ENCODE results near the gene KISS1. TPM values are rescaled to one million over a fixed set of nuclear protein-coding genes. Genes with fewer than 3 reads are reported as not detected.

KISS1 gene
- total RNA-seq, 1 donor, result under 0.01 TPM

DNA sequence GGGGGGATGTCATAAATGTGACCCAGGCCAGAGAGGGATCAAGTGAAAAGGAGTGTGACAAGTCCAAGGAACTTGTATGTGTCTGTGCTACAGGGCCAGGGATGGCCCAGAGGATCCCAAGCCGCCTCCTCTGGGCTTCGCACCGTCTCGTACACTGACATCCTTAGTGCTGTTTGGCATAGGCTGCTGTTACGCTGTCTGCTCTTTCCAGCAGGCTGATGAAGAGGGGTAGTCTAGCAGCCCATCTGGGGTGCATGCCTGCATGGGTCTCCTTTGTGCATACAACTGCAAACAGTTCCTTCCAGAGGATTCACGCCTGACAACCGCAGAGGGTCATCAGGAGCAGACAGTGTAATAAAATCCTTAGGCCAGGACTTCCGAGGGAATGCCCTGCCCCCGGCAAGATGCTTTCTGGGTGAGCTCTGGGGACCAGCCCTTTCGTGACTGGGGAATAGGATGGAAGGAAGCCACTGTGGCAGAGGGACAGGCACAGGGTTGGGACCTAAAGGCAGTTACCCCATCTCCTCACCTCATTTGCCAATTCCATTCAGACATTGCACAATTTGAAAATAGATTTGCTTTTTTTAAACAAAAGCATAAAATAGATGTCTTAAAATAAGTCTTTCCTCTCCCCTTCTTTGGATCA, 23.8 kb upstream of the KISS1 start:
- DNase-seq (ENCODE audit: low read depth in 2 of 3, low spot score in 2 of 3), result no peak

DNA sequence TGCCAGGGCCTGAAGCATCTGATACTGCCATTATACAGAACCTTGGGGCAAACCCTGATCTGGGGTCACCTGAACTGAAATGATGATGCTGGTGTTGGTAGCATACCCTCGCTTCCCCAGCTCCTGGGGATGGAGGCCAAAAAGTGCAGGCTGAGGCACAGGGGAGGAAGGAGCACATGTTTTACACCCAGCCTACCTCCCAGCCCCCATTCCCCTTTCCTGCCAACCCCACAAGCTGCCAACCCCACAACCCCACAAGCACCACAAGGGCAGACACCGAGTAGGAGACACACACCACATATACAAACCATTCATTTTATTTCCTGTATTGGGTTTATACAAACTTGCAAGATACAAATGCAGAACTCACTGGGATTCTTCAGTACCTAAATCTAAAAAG, 22.3 kb upstream of the KISS1 start:
- DNase-seq (ENCODE audit: low read depth in 2 of 3, low spot score in 2 of 3), result no peak

DNA sequence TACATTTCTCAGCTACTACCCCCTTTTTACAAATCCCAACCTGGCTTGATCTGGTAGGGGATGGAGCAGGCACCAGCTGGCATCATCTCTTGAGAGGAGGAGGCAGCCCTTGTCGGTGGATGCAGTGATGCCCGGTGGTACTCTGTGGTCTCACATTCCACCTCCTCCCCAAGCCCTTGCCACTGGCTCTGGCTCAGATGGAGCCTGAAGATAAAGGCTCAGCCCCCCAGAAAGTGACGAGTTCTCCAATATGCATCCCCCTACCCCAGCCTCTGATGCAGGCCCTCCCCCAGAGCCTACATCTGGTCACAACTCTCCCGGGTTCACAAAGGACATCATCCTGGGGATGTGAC, 21.3 kb upstream of the KISS1 start:
- DNase-seq (ENCODE audit: low read depth in 2 of 3, low spot score in 2 of 3), result no peak

DNA sequence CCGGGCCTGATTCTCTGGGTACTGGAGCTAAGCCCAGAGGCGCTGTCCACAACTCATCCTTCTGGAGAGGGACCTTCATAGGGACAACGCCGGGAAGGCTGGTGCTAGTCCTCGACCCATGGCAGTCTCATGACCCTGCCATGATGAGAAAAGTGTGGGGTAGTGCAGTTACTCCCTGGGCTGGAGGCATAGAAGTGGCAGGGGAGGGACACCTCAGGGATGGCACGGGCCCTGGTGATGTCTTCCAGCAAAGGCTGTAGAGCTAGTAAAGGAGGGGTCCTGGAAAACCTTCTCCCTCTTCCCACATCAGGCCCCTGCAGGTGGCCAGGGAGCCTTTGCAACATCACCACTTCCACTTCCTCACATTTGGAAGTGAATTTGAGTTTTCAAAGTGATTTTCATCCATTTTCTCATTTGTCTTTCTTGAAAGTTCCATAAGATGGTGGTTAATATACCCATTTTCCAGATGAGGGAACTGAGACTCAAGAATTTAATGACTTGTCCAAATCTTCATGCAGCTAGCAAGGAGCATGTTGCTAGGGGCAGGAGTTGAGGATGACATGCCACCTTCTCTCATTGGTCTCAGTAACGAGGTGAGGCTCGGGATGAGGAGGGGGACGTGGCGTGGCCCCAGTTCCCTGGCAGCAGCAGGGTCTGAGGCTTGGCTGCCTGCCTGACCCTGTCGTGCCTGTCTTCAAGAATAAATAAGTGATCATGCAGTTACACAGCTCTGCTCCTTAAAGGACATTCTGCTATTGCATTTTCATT, 20.8 kb upstream of the KISS1 start:
- no peak for DNase-seq (ENCODE audit: low read depth in 2 of 3, low spot score in 2 of 3)

DNA sequence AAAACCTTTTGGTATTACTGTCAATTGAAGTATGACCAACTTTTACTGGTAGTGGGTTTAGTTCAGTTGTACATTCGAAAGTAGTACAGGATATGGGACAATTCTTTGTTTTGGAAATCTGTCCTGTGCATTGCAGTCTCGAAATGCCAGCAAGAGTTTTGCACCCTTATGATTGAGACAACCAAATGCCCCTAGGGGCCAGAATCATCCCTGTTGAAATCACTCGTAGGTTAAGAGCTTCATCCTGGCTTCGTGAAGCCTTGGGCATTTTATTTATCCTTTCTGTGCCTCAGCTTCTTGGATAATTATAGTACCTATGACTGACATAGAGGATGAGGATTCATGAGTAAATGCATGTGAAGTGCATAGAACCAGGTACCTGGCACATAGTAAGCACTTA, 19.9 kb upstream of the KISS1 start:
- DNase-seq (ENCODE audit: low read depth in 2 of 3, low spot score in 2 of 3), result no peak

DNA sequence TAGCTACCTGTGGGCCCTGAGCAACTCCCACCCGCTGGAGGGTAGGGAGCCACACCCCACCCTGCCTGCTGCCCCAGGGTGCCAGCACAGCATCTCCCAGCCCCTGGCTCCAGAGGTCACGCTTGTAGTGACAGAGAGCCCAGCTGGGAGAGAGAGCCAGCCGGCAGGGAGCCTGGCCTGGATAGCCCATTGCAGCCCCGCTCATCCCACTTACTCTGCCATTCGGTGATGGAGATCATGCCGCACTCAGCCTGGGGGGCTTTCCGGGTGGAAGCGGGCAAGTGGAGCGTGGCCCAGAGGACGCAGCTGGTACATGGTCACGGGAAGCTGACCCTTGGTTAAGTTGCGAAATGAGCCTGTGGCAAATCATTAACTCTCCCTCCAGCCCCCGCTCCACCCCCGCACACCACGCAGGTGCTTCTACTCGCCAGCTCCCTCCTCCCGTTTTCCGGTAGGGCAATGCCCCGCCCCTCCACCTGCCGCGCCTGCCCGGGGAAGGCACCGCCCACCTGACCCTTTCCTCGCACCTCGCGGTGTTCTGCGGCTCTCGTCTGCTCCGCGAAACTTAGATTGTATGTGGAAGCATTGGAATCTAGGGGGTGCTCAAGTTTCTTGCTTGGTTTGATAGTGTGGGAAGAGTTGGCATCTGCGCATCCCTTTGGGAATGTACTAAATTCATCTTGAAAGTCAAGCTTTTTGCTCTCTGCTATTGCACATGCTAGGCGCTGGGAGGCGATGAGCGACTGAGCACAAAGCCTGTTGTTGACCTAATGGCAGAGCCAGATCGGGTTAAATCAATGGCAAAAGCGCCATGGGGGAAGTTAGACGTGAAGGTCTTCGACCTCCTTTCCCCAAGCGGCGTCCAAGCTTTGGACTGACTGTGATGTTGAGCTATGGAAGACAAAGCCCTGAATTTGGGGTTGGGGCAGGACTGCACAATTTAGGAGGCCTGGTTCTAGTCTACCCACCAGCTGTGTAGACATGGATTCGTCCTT, 17.7 kb upstream of the KISS1 start, which contains the start of gene GOLT1A:
Gene GOLT1A (minus strand): TSS at position 321 of the 995 bp plus-strand sequence. CDS start 82 bp downstream, at position 239.
- peak; percentile 21 to 68 (median 47) for DNase-seq (ENCODE audit: low read depth in 2 of 3, low spot score in 2 of 3)

DNA sequence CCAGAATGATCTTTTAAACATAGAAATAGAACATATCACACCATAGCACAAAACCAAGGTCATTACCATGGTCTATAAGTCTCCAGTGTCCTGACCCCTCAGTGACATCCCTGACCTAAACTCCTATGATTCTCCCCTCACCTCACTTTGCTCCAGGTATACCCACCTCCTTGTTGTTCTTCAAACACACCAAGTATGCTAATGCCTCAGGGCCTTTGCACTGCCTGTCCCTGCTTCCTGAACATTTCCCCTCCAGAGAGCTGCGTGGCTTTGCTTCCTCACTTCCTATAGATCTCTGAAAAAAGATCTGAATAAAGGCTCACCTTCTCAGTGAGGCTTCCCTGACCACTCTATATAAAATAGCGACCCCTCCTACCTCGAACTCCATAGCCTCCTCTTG, 16.4 kb upstream of the KISS1 start:
- no peak for DNase-seq (ENCODE audit: low read depth in 2 of 3, low spot score in 2 of 3)

DNA sequence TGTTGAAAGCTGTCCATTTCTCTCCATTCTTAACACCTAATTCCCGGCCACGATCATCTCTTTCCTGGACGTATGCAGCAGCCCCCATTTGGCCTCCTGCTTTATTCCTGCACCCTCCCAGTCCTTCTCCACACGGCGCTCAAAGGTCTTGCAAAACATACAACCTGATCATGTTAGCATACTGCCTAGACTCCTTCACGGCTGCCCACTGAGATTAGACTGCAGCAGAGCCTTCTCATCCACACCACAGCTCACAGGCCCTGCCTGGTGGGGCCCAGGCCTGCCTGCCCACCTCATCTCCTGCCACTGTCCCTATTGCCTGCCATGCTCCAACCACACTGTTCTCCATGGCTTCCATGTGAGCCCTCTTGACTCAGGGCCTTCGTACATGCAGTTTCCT, 14.8 kb upstream of the KISS1 start:
- DNase-seq (ENCODE audit: low read depth in 2 of 3, low spot score in 2 of 3), result no peak

DNA sequence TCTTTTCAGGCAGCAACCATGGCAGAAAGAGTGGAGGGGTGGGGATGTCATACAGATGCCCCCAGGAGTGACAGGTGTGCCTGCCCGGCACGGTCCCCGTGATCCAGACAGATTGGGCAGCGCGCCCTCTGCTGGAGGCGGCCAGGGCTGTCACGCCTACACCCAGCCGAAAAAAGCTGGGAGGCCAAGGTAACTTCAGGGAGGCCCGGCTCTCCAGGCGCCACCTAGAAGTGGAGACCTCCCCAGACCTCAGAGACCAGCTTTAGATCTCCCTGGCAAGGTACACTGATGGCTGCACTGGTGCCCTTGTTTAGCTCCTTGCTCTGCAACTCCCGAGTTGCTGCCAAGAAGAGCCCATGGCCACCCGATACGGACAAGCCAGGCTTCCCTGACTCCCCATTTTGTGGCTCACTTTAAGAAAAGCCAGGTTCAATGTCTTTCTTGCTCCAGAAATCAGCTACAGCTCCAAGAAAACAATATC, 10.9 kb upstream of the KISS1 start:
- peak; percentile 34 to 64 (median 54) for DNase-seq (ENCODE audit: low read depth in 2 of 3, low spot score in 2 of 3)

DNA sequence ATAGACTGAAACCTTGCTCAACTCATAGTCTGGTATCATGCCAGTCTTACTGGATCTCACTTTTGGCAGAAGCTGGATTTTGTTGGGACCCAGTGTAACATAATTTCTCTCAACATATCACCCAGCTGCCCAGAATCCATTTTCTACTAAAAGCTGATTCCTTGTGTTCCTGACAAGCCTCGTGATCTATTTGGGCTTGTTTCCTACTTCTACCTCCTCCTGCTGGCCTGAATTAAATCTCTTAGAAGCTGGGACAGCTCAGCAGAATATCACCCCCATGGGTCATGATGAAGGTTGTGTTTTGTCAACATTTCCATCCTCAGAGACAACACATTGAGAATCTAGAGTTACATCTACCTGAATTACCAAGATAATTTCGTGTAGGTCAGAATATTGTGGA, 9.8 kb upstream of the KISS1 start:
- no peak for DNase-seq (ENCODE audit: low read depth in 2 of 3, low spot score in 2 of 3)

DNA sequence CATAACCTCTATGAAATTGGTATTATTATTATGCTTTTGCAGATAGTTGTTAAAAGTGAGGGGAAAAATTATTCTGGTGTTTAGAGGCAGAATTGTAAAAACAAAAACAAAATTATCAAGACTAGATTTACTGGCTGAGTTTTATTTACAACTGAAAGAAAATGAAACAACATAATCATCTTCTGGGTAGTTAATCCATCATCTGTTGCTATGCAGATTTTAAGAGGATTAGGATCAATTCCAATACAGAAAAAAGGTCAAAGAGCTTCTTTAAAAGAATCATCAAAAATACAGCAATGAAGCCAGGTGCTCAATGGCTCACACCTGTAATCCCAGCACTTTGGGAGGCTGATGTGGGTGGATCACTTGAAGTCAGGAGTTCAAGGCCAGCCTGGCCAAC, 9.2 kb upstream of the KISS1 start:
- DNase-seq (ENCODE audit: low read depth in 2 of 3, low spot score in 2 of 3), result no peak

DNA sequence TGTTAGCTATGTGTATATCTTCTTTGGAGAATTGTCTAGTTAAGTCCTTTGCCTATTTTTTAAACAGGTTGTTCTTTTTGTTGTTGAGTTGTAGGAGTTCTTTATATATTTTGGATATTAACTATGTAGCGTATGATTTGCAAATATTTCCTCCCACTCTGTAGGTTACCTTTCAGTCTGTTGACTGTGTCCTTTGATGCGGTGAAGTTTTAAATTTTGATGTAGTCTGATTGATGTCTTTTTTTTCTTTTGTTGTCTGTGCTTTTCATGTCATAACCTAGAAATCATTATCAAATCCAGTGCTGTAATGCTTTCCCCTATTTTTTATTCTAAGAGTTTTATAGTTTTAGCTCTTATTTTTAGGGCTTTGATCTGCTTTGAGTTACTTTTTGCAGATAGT, 8.7 kb upstream of the KISS1 start:
- no peak for DNase-seq (ENCODE audit: low read depth in 2 of 3, low spot score in 2 of 3)

DNA sequence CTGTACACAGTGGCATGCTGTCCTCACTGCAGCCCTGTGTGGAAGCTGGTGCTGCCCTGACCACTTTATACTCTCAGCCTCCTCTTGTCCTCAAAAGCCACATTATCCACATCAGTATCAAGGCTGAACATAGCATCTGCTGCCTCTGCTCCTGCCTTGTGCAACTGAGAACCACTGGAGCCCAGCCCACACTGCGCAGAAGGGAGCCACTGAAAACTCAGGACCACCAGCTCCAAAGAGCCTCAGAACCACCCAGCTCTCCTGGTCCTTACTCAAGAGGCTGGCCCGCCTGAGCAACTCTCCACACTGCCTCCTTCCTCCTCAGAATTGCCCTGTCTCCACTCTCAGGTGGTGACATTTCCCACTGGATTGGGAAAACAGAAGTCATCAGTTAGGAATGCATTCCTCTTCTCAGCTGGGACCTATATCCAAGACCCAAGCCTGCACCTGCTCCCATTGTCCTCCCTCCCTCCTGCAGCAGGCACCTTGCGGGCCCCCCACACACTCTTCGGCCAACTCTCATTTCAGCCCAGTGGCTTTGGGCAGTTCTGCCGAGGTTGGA, 7.0 kb upstream of the KISS1 start:
- no peak for DNase-seq (ENCODE audit: low read depth in 2 of 3, low spot score in 2 of 3)

DNA sequence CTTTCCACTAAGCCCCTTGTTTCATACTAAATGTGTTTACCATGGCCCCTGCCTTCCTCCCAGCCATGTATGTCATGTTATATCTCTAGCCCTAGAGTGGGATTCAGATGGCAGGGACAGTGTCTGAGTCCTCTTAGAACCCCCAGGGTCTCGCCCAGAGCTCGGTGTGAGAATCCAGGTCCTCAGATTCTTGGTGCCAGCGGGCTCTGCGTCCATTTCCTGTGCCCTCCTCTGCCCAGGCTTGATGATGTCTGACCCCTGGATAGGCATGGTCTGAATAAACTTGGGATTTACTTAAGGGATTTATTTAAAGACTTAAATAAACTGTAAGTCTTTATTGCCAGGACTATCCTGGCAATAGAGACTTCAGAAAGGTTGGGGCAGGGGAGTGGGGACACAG, 6.2 kb upstream of the KISS1 start:
- DNase-seq (ENCODE audit: low read depth in 2 of 3, low spot score in 2 of 3), result no peak

DNA sequence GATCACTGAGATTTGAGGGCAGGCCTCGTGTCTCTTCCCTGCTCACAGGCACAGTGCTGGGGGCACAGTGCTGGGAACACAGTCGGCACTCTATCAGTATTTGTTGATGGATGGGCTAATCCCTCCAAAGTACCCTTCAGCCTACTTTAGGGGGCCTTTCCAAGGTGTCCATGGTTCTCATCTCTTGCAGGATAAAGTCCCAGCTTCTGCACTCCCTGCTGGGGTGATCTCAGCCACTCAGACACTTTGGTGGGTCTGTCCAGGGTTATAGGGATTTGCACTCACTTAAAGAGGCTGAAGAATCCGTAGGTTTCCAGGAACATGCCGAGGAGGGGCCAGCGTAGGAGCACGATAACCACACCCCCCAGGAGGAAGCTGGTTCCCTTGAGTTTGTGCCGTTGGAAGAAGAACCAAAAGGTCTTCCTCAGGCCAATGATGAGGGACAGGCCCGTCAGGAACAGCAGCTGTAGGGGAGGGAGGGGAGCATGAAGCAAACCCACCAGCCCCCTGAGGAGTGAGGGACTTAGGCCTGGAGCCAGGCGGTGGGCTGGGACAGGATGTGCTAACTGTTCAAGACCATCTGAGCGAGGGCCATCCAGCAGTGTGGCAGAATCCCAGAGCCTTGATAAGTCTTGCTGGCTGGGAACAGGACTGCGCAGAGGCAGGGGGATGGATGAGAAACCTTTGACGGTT, 5.2 kb upstream of the KISS1 start:
- no peak for DNase-seq (ENCODE audit: low read depth in 2 of 3, low spot score in 2 of 3)

DNA sequence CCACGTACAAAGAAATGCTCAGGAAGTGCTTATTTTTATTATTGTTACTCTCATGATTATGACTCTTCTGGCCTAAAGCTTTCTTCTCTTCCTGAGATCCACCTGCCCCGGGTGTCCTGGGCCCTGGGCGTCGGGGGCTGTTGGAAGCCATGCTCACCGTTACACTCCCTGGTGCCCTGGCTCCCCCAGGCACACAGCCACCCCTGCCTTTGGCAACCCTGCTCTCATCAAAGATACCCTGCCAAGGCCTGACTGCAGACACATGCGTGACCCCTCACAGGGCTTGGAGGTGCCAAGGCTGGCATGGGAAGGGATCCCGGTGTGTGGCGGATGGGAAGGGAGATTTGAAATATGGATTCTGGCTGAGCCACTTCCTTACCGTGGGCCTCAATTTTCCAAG, 3.3 kb upstream of the KISS1 start:
- DNase-seq (ENCODE audit: low read depth in 2 of 3, low spot score in 2 of 3), result no peak

DNA sequence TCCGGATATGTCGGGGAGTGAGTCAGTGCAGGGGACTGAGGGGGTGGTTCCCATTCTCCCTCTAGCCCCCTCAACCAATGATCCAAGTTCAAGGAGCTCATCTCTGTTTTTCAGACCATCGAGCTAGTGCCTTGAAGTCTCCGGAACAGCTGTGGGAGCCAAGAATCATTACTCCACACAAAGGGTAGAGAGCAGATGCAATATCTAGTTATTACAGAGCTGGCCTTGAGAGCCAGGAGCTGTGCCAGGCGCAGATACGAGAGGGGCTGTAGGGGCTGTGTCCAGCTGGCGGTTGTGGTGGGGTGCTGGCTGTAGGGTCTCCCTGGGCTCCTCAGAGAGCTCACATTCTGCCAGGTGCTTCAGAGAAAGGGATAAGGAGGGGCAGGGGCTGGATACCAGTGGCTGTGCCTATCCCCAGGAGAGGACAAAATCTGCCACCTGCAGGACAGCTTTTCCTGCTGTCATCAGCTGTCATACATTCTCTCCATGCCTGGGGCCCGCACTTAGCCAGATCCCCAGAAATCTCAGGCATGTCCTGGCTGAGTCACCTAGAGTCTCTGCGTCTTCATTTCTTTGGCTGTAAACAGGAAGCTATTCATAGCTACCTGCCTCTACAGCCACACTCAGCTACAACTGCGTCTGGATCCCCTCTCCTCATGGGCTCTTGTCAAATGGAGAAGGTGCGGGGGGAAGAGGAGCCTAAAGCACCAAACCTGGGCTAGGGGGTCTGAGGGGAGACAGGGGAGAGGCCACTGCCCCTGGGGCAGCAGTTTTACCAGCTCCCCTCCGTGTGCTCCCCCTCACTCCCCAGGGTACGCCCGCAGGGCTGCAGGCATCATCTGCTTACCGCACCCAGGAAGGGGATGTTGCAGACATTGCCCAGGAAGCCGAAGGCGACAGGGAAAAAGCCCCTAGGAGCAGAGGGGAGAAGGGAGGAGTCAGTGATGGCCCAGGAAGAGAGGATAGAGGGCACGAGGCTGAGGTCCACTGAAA, 2.4 kb upstream of the KISS1 start:
- DNase-seq (ENCODE audit: low read depth in 2 of 3, low spot score in 2 of 3), result no peak

DNA sequence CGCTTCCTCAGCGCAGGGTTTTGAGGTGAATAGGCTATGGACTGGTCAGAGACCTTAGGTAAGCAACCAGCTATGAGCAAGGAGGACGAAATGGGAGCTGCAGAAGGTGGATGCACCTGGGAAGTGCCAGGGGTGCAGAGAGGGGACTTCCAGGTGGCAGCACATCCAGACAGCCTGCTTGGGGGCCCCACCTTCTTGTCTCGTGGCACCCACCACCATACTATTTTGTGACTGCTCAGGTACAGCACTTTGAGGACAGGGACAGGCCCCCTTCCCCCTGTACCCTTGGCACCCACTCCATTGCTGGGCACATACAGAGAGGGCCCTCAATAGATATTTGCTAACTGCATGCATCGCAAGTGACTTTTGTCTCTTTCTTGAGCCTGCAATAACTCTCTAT, 777 bp upstream of the KISS1 start:
- DNase-seq (ENCODE audit: low read depth in 2 of 3, low spot score in 2 of 3), result no peak

DNA sequence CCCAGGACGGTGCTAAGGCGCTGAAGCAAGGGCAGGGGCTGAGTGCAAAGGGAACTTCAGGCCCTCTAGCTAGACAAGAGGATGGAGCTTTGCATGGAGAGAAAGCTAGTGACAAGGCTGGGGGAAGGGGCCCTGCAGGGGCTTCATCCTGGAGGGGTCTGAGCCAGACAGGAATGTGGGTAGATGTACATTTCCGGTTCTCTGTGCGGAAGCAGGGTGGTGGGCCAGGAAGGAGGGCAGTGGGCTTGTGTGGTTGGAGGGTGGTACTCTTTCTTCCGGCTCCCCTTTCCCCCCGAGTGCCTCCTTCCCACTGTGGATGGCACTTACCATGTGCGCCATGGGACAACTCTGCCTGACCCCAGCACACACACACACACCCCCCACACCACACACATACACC, 1.5 kb downstream of the KISS1 start:
- no peak for DNase-seq (ENCODE audit: low read depth in 2 of 3, low spot score in 2 of 3)
